ENCODE measurements around the gene EXD3. TPM values are rescaled to one million over a fixed set of nuclear protein-coding genes. Genes with fewer than 3 reads are reported as not detected.

Gene EXD3
- total and polyA plus RNA-seq, 2 of the 13 experiments (the other 11 are each of a cell fraction or from before 2014, with no cell fraction given) = 2.7 to 4.8 TPM

- peak; percentile 34; the same call in 1 of the 2 replicates for TF ChIP-seq THAP9 (CRISPR knock-in tag; IDR thresholded peaks at IDR 0.05; ENCODE audit: borderline replicate concordance)
- no peak for TF ChIP-seq ARNT (IDR thresholded peaks at IDR 0.05)
- TF ChIP-seq ZNF574 (CRISPR knock-in tag; IDR thresholded peaks at IDR 0.05) = no peak
- peak; percentile 48; the same call in 1 of the 2 replicates for TF ChIP-seq ZHX2 (IDR thresholded peaks at IDR 0.05; ENCODE audit: low read depth)
- no peak for TF ChIP-seq ZHX2 (CRISPR knock-in tag; IDR thresholded peaks at IDR 0.05; ENCODE audit: borderline replicate concordance)
- no peak for TF ChIP-seq ZBTB46 (CRISPR knock-in tag; IDR thresholded peaks at IDR 0.05; ENCODE audit: borderline replicate concordance)
- peak; percentile 69; the same call in 1 of the 2 replicates for TF ChIP-seq RXRB (CRISPR knock-in tag; IDR thresholded peaks at IDR 0.05; ENCODE audit: borderline replicate concordance)
- TF ChIP-seq NR2F1 (CRISPR knock-in tag; IDR thresholded peaks at IDR 0.05) = 0 out of 4 replicates have a peak, but pooled peaks of 1 of the 2 experiments have one; percentile 9
- TF ChIP-seq ZBTB42 (CRISPR knock-in tag; IDR thresholded peaks at IDR 0.05) = no peak
Observed at GRCh38 chr9:137462986-137463930, 40.3 kb upstream of the EXD3 start (continued).
